ENCODE data around the gene PDZD2. TPM values are rescaled to one million over a fixed set of nuclear protein-coding genes. Genes with fewer than 3 reads are reported as not detected.
"Not testable (repeated sequence)": the region's sequence is repeated elsewhere in the genome, so short reads cannot be mapped to it uniquely, and the experiment has no call there.

Gene PDZD2
- total RNA-seq, 3 donors from 2014 or later (not counting 1 experiment from before 2014, with no cell fraction given) = 0.50 to 1.3 (median 0.66) TPM

DNA sequence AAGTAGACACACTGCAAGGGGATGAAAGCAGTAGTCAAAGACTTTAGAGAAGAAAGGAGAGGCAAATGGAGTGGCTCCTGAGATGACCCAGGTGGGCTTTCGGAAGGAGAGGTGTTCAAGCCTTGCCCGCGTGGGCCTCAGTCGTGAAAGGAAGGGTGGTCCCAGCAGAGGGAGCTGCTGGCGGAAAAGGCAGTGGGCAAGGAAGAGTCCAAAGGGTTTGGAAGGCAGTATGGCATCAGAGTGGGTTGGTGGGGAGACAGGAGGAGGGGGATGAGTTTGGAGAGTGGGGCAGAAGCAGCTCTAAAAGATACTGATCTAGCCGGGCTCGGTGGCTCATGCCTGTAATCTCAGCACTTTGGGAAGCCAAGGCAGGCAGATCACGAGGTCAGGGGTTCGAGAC lies 369.8 kb downstream of the PDZD2 start:
- TF ChIP-seq, protein P1, sequence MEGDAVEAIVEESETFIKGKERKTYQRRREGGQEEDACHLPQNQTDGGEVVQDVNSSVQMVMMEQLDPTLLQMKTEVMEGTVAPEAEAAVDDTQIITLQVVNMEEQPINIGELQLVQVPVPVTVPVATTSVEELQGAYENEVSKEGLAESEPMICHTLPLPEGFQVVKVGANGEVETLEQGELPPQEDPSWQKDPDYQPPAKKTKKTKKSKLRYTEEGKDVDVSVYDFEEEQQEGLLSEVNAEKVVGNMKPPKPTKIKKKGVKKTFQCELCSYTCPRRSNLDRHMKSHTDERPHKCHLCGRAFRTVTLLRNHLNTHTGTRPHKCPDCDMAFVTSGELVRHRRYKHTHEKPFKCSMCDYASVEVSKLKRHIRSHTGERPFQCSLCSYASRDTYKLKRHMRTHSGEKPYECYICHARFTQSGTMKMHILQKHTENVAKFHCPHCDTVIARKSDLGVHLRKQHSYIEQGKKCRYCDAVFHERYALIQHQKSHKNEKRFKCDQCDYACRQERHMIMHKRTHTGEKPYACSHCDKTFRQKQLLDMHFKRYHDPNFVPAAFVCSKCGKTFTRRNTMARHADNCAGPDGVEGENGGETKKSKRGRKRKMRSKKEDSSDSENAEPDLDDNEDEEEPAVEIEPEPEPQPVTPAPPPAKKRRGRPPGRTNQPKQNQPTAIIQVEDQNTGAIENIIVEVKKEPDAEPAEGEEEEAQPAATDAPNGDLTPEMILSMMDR (IDR thresholded peaks at IDR 0.05) = no peak
- intact Hi-C loops (cut with micrococcal nuclease) = no loop called here
- Histone ChIP-seq H3K27ac (ENCODE audit: low read length) (no peak overlapping the region), H3K4me3 (ENCODE audit: low read length) (no peak overlapping the region), H3K27me3 (ENCODE audit: control insufficient read depth, insufficient read depth, low read length) (no peaks in the 10 kb centered on the region), H3K9me3 (ENCODE audit: control insufficient read depth, insufficient read depth, low read length) (no peaks in the 10 kb centered on the region), H3K36me3 (ENCODE audit: control insufficient read depth, insufficient read depth, low read length) (no peaks in the 10 kb centered on the region), H3K4me1 (ENCODE audit: control insufficient read depth, insufficient read depth, low read length) (no peaks in the 10 kb centered on the region)
- WGBS (ENCODE audit: insufficient coverage) = 98% methylated on average over 9 of the region's 9 CpGs
- peaks cover 0 to 2% of the 10 kb centered on the region in 2 donors for H3K27me3 Mint-ChIP-seq (ENCODE audit: low read depth in 2 of 2)
- no peaks in the 10 kb centered on the region for H3K9me3 Mint-ChIP-seq
- H3K4me3 Mint-ChIP-seq = no peak overlapping the region
- peak overlapping the region in 1 of 2 donors; percentile 70 for H3K27ac Mint-ChIP-seq
- H3K4me1 Mint-ChIP-seq = no peaks in the 10 kb centered on the region
- ATAC-seq = no peak
- H3K36me3 Mint-ChIP-seq = no peaks in the 10 kb centered on the region
- no peak for DNase-seq

DNA sequence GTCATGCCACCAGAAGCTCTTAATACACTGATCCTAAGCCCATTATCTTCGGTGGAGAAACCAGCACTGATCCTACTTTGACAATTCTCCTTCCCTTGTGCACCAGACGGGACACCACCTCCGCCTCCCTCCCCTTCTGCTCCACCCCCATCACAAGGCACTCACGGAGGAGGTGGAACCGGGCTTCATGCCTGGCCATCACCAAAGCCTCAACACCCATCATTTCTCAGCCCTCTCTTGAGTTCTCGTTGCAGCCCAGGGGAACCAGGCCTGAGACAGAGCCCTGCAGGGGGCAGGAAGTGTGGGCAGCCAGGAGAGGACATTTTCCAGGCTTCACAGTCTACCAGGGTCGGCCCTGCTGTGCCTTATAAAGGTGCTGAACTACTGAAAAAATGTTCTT lies 374.7 kb downstream of the PDZD2 start:
- DNase-seq (no peak), ATAC-seq (no peak)
- Histone ChIP-seq H3K4me3 (ENCODE audit: low read length) (no peak overlapping the region), H3K27me3 (ENCODE audit: control insufficient read depth, insufficient read depth, low read length) (no peaks in the 10 kb centered on the region), H3K36me3 (ENCODE audit: control insufficient read depth, insufficient read depth, low read length) (no peaks in the 10 kb centered on the region), H3K4me1 (ENCODE audit: control insufficient read depth, insufficient read depth, low read length) (peaks cover 7% of the 10 kb centered on the region), H3K27ac (ENCODE audit: low read length) (no peak overlapping the region), H3K9me3 (ENCODE audit: control insufficient read depth, insufficient read depth, low read length) (no peaks in the 10 kb centered on the region)
- H3K4me3 Mint-ChIP-seq = no peak overlapping the region
- peaks cover 14 to 15% of the 10 kb centered on the region in 2 donors for H3K4me1 Mint-ChIP-seq
- H3K9me3 Mint-ChIP-seq = no peaks in the 10 kb centered on the region
- WGBS (ENCODE audit: insufficient coverage) = 74% methylated on average over 7 of the region's 7 CpGs
- no peak overlapping the region for H3K27ac Mint-ChIP-seq
- TF ChIP-seq, protein P1 (IDR thresholded peaks at IDR 0.05) = no peak
- peaks cover 0 to 5% of the 10 kb centered on the region in 2 donors for H3K27me3 Mint-ChIP-seq (ENCODE audit: low read depth in 2 of 2)
- no peaks in the 10 kb centered on the region for H3K36me3 Mint-ChIP-seq
- intact Hi-C loops (cut with micrococcal nuclease) = no loop called here

DNA sequence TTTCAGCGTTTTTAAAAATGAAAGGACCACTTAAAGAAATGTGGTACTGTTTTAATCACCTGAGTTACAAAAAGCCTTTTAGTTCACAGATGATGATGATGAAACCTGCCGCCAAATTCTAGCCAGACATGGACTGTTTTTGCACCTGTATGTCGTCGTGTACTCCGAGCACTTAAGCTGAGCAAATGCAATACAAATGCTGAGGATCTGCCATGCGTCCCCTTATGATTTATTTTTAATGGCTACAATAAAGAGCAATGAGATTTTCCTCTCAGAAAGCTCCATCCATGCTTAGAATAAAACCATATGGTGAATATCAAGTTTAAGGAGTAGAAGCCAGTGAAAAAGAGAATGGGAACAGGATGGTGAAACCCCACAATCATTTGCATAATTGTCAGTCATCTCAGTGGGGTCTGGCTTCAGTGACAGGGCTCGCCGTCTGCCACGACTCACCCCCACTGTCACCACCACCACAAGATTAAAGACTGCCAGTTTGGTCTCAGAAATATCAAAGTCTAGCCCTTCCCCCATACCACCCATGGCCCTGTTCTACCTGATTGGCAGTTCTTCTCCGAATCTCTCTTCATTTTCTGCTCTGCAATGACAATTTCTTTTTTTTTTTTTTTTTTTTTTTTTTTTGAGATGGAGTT lies 375.3 kb downstream of the PDZD2 start:
- 66% methylated on average over 9 of the region's 10 CpGs for WGBS (ENCODE audit: insufficient coverage)
- DNase-seq (no peak), ATAC-seq (no peak)
- Mint-ChIP-seq H3K9me3 (no peaks in the 10 kb centered on the region), H3K4me3 (no peak overlapping the region), H3K36me3 (no peaks in the 10 kb centered on the region), H3K27ac (no peak overlapping the region), H3K27me3 (ENCODE audit: low read depth in 2 of 2) (peaks cover 0 to 5% of the 10 kb centered on the region in 2 donors), H3K4me1 (peaks cover 17 to 18% of the 10 kb centered on the region in 2 donors)
- no peak overlapping the region for H3K27ac ChIP-seq (ENCODE audit: low read length)
- TF ChIP-seq, protein P1 (IDR thresholded peaks at IDR 0.05) = no peak
- intact Hi-C loops (cut with micrococcal nuclease) = no loop called here
- H3K36me3 ChIP-seq (ENCODE audit: control insufficient read depth, insufficient read depth, low read length) = no peaks in the 10 kb centered on the region
- H3K4me1 ChIP-seq (ENCODE audit: control insufficient read depth, insufficient read depth, low read length) = peaks cover 7% of the 10 kb centered on the region
- H3K9me3 ChIP-seq (ENCODE audit: control insufficient read depth, insufficient read depth, low read length) = no peaks in the 10 kb centered on the region
- no peak overlapping the region for H3K4me3 ChIP-seq (ENCODE audit: low read length)
- no peaks in the 10 kb centered on the region for H3K27me3 ChIP-seq (ENCODE audit: control insufficient read depth, insufficient read depth, low read length)

GRCh38 chr5:32015262-32015661 lies 376.3 kb downstream of the PDZD2 start:
- H3K4me1 Mint-ChIP-seq = peaks cover 18 to 21% of the 10 kb centered on the region in 2 donors
- H3K9me3 ChIP-seq (ENCODE audit: control insufficient read depth, insufficient read depth, low read length); H3K4me3 Mint-ChIP-seq; H3K36me3 Mint-ChIP-seq; ATAC-seq; H3K36me3 ChIP-seq (ENCODE audit: control insufficient read depth, insufficient read depth, low read length); H3K27me3 Mint-ChIP-seq (ENCODE audit: low read depth in 2 of 2); H3K27ac ChIP-seq (ENCODE audit: low read length); H3K4me3 ChIP-seq (ENCODE audit: low read length); H3K27me3 ChIP-seq (ENCODE audit: control insufficient read depth, insufficient read depth, low read length); H3K27ac Mint-ChIP-seq; DNase-seq; H3K9me3 Mint-ChIP-seq; intact Hi-C loops (cut with micrococcal nuclease): not testable (repeated sequence)
- WGBS (ENCODE audit: insufficient coverage) = 92% methylated on average over 9 of the region's 9 CpGs
- peaks cover 11% of the 10 kb centered on the region for H3K4me1 ChIP-seq (ENCODE audit: control insufficient read depth, insufficient read depth, low read length)

Data from natural killer cell (primary cell).